GM18867 (cell line): ENCODE data around the gene ARID1B.

Experiments
- ATAC-seq: cut with Tn5 transposase; IDR thresholded peaks from one replicate; pipeline ENCODE4 v1.9.1; 2021; ENCODE audit warnings: mild to moderate bottlenecking, moderate library complexity; ENCODE audit not compliant: unreplicated experiment

ARID1B gene

DNA sequence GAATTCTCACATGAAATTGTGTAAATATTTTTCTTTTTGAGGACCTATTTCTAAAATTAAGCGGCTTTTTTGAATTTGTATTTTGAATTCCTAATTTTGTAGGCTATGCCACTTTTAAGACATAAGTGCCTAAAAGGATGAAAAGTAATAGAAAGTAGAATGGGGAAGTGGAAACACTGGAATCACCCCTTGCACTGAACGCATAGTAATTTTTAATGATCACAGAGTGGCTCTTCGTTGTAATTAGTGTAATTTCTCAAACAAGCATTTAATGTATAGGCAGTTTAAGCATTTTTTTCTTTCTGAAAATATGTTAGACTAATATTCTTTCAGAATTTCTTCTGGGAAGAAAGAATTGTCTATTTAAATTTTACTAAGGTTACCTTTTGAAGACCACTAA is 73.2 kb downstream of the ARID1B start:
- ATAC-seq: no peak

DNA sequence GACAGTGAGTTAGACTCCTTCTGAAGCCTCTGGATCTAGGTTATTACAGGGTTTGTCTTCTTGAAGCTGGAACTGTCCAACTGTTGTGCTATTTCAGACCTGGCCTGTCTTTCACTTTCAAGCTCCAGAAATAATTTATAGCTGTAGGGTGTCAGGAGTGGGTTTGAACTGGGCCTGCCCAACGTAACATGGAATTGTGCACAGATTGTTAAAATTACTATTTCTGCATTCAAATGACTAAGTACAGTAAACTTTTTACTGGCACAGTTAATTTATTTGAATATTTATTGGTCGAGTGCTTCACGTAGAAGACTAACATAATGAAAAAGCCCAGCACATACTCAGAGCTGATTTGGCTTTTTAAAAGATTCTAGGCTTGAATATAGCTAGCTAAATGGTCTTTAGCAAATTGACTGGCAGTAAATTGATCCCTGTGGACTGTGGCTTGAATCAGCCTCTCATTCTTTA is 74.3 kb downstream of the ARID1B start:
- ATAC-seq: no peak

DNA sequence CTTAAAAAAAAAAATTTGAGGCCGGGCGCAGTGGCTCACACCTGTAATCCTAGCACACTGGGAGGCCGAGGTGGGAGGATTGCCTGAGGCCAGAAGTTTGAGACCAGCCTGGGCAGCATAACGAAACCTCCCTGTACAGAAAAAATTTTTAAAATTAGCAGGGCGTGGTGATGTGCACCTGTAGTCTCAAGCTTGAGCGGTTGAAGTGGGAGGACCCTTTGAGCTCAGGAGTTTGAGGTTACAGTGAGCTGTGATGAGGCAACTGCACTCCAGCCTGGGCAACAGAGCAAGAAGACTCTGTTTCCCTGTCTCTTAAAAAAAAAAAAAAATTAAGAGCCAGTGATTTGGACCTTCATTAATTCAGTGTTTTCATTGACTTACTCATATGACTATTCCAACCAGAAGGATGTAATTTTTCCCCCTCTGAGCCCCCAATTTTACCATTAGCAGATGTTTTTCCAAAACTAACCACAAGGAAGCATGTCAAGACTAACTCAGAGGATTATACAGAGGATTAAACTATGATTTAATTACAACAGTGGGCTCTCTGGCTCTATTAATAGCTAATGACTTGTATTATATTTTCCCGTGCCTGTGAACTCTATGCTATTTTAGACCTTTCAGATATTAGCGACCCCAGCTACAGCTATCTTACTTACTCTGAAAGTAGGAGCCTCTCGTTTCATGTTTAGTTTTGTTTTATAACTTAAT is 75.1 kb downstream of the ARID1B start:
- ATAC-seq: peak; percentile 57

DNA sequence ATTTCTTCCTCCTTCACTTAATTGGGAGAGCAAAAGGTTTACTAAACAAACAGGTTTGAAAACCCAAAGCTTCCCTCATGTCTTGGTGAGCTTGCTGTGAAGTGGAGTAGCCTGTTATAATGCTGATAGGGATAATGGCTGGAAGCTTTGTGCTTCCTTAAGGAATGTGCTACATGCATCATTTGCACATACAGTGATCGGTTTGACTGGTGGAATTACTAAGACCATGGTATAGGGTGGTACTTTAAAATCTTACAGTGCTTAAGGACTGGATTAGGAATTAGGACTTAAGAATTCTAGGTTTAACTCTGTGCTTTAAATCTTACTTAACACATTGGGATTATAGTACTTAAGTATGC is 75.7 kb downstream of the ARID1B start:
- no peak for ATAC-seq

DNA sequence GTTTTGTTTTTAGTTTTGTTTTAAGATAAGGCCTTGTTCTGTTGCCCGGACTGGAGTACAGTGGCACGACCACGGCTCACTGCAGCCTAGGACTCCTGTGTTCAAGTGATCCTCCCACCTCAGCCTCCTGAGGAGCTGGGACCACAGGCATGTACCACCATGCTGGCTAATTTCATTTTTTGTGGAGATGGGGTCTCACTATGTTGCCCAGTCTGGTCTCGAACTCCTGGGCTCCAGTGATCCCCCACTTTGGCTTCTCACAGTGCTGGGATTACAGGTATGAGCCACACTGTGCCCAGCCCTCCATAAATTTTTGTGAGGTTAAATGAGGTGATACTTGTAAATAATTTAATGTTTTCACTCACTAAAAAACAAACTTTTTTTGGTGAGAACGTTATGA is 76.6 kb downstream of the ARID1B start:
- no peak for ATAC-seq

DNA sequence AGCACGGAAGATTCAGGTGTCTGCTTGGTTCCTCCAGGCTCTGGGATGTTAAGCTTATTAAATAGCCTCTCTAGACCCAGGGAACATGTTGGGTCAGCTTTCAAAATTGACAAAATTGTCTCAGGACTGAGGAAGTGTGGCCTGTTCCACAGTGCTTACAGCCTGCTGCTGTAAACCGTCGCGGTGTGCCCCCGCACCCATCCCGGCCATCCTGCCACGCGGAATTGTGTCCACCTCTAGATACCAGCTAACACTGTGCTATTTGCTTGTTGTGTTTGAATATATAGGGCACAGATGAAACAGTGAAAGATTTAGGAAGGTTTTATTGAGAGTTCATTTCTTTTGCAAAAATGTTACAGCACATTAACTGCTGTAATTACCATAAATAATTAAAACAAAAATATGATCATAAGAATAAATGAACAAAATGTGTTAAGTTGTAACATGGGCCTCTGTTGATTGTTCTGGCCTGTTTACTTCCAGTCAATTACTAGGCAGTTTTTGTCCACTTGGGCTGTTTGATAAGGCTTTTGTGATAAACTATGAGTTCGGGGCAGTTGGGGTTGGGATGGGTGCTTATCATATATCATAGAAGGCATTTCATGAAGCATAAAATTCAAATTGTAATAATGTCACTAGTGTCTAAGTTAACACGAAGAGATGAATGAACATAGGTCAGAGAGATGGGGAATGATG is 77.4 kb downstream of the ARID1B start:
- ATAC-seq: no peak

DNA sequence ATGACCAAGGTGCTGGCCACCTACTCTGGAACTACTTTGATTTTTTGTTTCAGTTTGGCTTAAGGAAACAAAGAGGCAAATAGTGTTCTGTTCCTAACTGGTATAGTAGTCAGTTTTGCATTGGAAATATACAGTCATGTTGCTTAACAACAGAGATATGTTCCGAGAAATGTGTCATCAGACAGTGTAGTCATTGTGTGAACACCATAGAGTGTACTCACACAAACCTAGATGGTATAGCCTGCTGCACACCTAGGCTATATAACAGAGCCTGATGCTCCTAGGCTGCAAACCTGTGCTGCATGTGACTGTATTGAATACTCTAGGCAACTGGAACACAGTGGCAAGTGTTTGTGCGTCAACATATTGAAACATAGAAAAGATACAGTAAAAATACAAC is 80.4 kb downstream of the ARID1B start:
- ATAC-seq: peak; percentile 62

DNA sequence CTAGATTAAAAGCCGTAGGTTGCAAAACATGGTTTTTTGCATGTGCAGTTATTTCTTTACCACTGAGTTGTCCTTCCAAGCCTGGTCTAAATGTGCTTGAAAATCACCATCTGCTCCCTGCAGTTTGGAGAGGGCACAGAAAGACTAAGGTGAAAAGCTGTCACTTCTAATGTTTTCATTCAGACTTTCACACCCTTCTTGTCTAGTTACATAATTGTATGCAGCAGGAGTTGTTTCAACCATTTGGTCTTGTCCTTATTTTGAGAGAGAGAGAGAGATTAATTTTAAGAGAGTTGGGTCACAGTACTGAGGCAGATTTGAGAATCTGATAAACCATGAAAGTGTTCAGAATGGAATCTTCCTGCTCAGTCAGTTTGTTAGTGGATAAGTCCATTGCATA is 82.5 kb downstream of the ARID1B start:
- ATAC-seq: no peak

DNA sequence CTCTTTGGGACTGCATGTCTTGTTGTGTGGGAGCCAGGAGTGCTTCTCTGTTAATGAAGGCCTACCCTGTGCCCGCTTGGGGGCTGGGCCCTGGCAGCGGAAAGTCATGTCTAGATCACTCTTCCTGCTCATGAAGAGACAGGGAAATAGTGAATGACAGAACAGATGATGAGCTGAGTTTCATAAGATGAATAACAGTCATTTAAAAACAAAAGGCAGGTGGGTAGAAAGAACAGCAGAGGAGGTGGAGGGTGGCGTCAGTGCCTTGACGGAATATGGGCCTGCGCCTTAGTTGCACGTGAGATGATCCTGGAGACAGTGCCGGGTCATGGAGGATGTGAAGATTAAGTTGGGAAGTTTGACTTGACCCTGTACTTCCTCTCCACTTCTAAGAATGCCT is 85.5 kb downstream of the ARID1B start:
- ATAC-seq: no peak

DNA sequence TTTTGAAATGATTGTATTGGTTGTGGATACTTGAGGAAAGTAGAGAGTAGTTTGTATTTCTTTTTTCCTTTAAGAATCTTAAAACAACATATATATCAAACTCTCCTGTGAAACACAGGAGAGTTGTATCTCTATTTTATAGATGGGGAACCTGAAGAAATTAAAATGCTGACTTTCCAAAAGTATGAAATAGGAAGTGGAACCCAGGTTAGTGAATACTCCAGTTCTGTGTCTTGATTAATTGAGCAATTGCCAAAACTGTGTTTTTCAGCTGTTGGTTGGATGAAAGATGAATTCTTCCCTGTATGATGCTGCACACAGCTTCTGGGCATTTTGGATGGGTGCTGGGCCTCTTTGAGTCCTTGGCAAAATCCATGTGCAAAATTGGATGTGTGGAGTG is 86.3 kb downstream of the ARID1B start:
- no peak for ATAC-seq

DNA sequence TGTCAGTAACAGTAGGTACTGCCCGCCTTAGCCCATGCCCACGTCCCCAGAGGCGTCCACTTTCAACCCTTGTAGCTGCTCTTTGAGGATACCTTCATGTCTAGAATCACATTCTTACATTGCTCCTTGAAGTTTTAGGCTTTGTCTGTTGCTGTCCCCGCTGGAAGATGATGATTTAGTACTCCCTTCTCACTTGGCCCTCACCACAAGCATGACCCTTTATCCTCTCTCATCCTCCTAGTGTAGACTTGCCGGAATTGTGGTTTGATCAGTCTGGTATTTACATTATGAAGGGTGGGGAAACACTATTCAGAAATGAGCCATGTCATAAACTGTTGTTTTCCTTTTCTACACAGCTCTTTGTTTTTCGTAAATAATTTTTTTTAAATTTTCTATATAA is 87.4 kb downstream of the ARID1B start:
- no peak for ATAC-seq

DNA sequence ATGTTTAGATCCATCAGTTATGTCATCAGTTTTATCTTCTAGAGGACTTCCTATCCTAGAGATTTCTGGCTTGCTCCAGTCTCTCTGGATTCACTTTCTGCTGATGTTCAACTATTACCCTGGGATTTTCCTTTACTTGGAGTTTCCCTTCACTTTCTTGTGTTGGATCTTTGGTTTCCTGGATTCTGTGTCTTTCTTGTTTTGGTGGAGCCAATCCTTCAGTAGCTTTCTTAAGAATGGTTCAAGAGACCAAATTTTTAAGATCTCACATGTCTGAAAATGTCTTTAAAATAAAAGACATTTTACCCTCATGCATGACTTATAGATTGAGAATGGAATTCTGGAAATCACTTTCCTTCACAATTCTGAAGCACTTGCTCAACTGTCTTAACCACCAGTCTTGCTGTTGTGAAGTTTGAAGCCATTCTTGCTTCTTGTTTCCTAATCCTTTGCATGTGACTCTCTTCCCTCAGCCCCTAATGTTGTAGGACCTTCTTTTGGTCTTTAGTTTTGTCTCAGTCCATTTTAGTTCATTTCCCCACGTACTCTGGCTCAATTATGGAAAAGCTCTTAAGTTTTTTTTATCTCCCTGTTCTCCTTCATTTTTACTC is 87.9 kb downstream of the ARID1B start:
- no peak for ATAC-seq

DNA sequence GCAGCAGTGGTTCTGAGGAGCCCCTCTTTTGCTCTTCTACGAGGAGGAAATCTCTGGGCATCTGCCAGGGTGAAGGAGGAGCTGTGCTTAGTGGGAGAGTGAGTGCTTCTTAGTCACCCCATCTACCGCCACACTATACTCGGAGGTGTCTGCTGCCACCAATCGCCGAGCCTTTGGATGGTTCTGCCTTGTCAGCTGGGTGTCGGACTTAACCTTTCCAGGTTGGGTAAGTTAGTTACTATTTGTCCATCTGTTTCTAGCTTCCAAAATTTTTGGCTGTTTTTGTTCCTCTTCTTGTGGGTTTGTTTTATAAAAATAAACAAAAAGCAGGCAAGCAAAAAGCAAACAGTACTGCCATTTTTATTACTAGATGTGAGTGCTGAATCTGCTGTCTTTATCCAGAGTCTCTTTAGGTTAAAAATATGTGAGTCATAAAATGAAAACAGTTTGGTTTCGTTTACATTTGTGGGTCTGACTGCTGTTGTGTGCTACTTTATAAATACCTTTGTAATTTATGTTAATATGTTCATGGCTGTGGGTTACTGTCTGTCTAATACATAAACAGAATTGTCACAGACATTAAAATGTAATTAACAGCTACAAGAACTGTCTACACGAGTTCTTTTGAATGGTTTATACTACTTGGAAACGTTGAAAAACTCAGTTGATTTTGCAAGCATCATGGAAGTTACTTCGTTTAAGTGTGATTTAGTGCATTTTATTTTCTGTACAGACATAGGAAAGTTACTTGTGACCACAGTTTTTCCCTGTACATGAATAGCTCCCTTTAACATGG is 89.2 kb downstream of the ARID1B start:
- peak; percentile 72 for ATAC-seq

DNA sequence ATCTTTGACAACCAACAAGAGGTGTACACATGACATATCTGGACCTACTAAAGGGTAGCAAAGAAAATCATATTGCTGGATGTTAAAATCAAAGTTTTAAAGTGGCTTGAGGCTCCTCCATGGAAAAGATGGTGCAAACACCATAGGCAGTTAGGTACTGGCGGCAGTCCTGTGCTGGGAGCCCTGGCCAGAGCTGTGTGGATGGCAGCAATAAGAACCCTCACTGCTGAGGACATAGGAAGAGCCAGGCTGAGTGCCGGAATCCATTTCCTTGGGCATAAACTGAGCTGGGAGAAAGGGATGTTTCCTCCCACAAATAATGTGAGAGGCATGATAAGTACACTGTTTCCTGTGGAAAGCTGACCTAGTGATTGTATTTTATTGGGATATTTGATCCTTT is 89.9 kb downstream of the ARID1B start:
- no peak for ATAC-seq

DNA sequence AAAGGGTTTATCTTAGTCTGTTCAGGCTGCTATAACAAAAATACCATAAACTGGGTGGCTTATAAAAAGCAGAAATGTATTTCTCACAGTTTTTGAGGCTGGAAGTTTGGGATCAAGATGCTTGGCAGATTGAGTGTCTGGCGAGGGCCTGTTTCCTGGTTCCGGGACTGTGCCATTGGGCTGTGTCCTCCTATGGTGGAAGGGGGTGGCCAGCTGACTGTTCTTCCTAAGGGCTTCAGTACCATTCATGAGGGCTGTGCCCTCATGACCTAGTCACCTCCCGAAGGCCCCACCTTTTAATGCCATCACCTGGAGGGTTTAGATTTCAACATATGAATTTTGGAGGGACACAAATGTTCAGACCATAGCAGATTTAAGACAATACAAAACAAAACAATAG is 91.2 kb downstream of the ARID1B start:
- no peak for ATAC-seq

DNA sequence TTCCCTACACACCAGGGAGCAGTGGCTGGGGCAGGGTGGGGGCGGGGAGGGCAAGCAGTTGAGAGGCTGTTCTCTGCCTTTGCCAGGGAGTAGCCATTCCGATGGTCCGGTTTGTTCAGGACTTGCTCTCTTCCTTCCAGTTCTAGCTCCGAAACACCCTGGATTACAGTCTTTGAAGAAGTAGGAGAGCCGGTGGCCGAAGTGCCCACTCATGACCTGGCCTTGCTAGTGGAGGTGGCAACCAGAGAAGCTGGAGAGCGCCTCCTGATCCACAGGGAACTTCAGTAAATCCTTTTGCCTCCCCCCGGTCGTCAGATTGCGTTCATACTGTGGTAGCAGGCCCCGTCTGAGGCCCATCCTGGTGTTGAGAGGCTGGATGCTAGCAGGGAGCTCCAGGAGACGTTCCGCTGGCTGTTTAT is 92.8 kb downstream of the ARID1B start:
- ATAC-seq: no peak

DNA sequence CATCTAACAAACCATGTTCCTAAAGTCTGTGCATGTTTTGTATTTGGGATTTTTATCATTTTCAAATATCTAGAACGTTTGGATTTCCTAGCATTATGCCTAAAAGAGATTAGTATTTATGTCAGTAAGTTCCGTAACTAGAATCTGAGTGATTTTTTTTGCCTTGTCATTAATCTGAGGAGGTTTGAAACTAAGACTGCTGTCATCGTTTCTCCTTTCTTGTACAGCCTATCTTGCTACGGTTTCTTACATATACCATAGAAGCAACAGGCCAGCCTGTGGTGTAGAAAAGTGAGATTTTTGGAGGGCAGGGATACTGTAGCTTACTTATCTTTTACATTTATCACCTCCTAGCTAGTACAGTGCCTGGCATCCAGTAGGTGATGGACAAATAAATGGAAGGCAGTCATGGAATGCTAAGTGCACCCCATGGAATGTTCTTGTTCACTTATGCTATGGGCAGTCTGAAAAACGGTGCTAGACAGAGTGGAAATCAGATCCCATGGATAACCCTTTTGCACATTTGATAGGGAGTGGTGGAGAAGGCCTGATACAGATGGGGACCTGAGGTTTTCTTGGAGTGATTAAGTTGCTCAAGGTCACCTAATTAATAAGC is 93.9 kb downstream of the ARID1B start:
- no peak for ATAC-seq

DNA sequence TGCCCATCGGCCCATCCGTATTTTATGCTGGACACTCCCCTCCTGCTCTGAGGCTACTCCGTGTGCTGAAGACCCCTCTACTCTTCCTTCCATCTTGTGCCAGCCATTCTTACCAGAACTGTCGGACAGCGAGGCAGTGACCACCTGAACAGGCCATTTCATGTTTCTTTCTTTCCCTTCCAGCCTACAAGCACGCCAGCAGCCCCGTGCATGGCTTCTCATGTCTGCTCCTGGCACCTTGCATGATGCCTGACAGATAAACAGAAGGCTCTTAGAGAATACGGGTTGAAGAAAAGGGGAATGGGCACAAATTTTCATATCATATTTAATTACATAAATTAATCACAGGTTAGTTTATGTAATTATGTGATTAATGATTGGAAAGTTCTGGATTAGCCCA is 95.7 kb downstream of the ARID1B start:
- no peak for ATAC-seq

DNA sequence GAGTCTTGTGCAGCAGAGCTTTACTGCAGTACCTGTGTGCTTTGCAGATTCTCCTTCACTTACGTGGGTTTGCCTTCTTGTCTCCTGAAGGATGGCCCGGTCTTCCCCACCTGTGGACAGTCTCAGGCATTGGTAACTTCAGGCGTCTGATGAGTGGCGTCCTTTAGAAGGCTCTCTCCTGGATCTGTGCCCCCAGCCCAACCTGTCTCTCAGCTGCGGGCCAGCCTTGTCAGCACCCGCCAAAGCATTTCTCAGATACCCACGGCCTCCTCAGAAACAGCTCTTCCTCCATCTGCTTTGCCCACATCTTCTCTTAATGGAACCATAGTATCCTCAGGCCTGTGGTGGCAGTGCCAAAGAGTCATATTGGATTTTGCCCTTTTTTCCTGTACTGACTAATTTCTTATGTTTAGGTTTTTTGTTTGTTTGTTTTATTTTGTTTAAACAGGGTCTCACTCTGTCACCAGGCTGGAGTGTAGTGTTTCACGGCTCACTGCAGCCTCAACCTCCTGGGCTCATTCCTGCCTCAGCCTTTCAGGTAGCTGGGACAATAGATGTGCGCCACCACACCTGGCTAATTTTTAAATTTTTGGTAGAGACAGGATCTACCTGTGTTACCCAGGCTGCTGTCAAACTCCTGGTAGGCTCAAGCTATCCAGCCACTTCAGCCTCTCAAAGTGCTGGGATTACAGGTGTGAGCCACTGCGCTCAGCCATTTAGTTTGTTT is 96.6 kb downstream of the ARID1B start:
- no peak for ATAC-seq

DNA sequence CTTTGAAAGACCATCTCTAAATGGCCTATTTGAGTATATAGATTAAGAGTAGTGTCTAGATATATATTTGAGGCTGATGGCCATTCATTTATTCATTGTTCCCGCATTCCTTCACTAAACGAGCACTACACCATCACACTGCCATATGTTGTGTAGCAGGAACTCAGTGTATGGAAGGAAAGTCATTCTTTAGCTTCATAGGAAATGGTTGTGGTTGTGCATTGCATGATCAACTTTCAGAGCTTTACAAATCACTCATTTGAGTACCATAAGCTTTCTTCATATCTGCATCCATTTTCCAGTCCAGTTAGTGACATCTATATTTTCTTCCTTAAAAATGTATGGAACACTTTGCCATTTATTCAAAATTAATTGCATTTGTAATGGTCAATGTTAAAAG is 97.9 kb downstream of the ARID1B start:
- ATAC-seq: no peak
